GM20431 (cell line): ENCODE results near the gene EPDR1.

ENCODE experiments used
- in situ Hi-C: fragments of 300-500 bp; cut with MseI, MboI; formaldehyde crosslinking; loops from one replicate; pipeline ENCODE4 v1.15.0; 2020; ENCODE audit warnings: low sequenced_read_pairs; ENCODE audit not compliant: unreplicated experiment

EPDR1 gene

DNA sequence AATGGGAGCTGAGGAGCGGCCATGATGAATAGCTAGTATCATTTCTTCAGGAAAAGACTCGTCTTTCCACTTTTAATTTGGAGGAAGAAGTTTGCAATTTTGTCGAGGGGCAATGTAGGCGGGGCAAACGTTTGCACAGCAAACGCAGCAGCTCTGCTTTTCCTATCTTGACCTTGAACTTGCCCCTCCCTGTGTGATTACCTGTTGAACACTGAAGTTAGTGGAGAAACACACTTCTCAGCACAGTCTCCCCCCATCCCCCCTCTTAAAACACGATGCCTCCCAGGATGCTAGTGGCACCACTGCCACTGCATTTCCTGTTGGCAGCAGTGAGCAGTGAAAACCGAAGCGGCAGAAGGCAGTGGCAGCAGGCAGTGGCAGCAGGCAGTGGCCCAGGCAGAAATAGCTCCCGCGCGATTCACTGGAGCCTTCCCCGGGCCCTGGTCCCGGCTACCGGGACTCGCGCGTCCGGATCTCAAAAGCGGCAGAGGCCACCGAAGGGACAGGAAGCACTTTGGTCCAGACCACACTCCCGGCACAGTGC lies at the start of gene EPDR1:
Gene EPDR1, plus strand, starts transcription at position 336 of the 544 bp plus-strand sequence. CDS start 300 bp downstream, outside the sequence.
- in situ Hi-C loops: loop anchor here (25.0 kb wide), 2 partner anchors 192 to 417 kb away; no protein-coding TSS in a partner anchor

DNA sequence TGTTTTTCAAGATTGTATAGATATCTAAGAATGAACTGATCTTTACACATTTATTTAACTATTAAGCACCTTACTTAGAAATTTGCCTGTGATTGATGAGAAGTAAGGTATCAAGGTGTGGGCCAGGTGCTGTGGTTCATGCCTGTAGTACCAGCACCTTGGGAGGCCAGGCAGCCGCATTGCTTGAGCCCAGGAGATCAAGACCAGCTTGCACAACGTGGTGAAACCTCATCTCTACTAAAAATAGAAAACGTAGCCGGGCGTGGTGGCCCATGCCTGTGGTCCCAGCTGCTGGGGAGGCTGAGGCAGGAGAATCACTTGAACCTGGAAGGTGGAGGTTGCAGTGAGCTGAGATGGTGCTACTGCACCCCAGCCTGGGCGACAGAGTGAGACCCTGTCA lies 38.4 kb upstream of the EPDR1 start:
- in situ Hi-C loops: no loop called here

DNA sequence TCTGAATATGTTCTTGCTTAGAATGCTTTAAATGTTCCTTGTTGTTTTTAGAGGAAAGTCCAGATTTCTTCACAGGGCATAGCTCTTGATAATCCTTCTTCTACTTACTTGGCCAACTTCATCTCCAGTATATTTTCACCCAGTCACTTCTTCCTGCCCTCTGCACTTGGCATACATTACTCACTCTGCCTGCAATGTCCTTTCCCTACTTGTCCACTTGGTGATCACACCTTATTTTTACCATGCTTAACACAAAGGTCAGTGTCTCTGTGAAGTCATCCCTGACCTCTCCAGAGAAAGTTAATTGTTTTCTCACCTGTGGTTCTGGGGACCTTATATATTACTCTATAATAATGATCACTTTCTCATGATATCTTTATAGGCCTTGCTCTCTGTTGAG lies 27.1 kb upstream of the EPDR1 start:
- in situ Hi-C loops: no loop called here

- in situ Hi-C loops: no loop called here
Measured at GRCh38 chr7:37894671-37895070, 25.8 kb upstream of the EPDR1 start.

DNA sequence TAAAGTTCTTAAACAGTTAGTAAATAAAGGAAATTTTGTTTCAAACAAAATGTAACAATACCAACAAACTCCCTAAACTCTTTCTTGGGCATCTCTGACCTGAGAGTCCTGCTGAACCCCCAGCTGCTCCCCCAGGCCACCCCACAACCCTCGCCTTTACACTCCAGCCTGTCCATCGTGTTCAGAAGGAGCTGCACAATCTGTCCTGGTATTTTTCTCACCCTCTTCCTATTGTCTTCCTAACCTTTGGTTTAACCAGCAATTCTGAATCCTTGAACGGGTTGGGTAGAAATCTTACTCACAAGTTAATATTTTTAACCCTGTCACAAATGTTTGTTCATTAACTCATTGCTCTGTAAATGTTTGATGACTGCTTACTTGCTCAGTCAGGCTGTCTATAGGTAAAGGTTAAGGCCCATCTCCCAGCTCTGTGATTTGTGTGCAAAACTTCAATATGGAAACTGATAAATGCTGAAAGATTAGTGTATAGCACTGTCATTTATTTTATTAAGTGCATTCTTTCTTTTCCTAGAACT lies 20.7 kb upstream of the EPDR1 start:
- in situ Hi-C loops: loop anchor here (25.0 kb wide), 2 partner anchors 213 to 438 kb away; no protein-coding TSS in a partner anchor

DNA sequence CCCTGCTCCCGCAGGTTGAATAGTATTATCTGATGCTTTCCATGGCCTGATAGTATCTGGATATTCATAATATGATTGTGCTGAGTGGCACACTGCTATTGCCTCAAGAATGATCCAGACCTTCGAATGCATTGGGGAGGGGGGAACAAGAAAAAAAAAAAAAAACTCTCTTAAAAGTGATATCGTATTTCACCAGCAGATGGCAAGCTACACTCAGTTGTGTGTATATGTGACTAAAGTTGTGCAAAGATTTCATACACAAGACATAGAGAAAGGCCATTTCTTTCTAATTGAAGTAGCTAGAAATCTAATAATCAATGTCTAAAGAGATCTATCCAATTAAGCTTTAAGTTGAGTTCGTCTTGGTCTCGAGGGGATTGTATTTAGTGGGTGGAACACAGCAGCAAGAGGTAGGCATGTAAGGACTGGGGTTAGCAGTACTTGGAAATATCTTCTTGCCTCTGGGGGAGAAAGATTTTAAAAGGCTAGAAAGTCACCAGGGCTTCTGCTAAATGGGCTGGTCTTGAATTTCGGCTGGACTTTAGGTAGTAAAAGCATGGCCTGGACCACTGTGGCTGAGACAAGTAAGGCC lies 19.1 kb upstream of the EPDR1 start:
- in situ Hi-C loops: loop anchor here (25.0 kb wide), 2 partner anchors 211 to 436 kb away; no protein-coding TSS in a partner anchor

DNA sequence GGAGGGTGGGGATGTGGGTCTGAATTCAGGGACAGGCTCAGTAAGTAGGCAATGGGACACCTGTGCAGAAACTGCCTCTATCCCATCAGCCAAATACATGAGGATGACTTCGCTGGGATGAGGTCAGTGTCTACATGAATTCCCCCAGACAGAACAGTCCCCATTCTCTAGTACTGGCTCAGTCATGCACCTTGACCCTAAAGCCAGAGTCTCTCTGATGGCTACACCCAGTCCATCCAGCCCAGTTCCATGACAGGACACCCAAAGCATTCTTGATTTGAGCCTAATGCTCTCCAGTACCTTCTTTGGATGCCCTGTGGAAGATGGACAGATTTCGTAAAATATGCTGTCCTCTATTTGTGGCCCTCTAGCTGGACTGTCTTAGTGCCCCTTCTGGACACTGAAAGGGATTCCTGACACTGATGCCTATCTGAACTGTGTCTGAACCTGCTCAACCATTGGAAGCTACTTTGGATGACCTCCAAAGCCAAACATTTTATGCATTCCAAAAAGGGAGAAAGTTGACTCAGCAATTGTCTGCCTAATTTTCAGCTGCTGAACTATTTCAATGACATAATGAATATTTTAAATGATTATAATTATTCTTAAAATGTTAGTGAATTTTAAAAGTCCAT lies 18.4 kb upstream of the EPDR1 start:
- in situ Hi-C loops: loop anchor here (25.0 kb wide), 2 partner anchors 210 to 435 kb away; no protein-coding TSS in a partner anchor

DNA sequence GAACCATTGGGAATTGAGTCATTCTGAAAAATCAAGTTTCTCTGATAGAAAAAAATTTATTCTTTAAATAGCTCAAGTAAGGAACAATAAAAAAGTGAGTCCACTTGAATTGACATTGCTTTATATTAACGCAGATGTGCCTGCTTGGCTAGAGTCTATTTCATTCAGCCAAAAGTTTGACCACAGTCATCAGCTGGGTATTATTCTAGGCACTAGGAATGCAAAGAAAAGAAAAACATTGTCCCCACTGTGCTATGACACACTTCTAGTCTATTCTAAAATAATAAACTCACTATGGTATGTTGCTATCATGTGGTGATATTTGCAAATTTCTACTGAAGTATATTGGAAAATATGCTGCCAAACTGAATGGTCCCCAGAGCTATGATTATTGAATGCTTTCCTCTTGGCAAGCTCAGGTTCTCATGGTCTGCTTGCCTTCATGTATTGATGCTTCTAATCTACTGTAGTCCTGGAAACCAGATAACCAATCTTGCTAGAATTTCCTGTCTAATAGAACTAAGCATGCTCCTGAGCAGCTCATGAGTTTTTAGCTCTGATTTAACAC lies 12.1 kb upstream of the EPDR1 start:
- in situ Hi-C loops: loop anchor here (25.0 kb wide), 2 partner anchors 204 to 429 kb away; no protein-coding TSS in a partner anchor

- in situ Hi-C loops: loop anchor here (25.0 kb wide), 2 partner anchors 200 to 425 kb away; no protein-coding TSS in a partner anchor
Measured at GRCh38 chr7:37912756-37913155, 7.7 kb upstream of the EPDR1 start.

DNA sequence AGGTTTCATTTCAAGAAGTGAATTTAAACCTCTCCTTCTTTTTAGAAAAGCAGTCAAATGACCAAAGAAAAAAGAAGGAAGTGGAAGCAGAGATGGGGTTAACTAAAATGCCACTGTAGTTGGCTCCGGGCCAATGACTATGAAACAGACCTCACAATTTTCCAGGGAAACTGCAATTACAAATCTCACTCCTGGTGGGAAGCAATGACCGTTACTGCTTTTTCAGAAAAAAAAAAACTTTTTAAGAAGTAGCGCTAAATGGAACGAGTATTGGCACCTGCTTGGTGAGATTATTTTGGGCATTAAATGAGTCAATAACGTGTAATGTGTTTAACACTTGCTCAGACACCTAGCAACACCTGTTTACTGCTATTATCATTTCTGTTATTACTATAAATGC lies 5.0 kb upstream of the EPDR1 start:
- in situ Hi-C loops: loop anchor here (25.0 kb wide), 2 partner anchors 197 to 422 kb away; no protein-coding TSS in a partner anchor

DNA sequence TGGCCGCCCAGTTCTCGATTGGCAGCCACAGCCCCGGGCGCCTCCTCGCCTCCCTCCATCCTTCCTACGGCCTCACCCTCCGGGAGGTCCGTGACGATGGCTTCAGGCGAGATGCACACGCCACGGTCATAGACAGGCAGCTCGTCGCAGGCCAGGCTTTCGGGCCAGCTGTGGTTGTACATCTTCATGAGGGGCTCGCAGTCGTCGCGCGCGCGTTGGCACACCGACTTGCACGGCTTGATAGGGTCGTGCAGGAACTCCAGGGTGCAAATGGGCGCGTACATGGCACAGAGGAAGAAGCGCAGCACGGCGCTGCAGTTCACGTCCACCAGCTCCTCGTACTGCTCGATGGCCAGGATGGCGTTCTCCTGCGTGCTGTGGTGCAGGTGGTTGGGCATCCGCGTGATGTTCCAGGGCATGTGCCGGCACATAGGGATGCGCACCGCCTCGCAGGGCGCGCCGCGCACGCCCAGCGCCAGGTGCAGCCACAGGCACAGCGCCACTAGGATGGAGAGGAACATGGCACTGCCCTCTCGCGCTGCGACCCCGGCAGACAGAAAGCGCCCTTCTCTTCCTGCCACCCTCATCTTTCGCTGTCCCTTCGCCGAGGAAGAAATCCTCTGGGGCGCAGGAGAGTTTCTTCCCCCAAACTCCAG lies 4.3 kb upstream of the EPDR1 start:
- in situ Hi-C loops: loop anchor here (25.0 kb wide), 2 partner anchors 196 to 421 kb away; no protein-coding TSS in a partner anchor

- in situ Hi-C loops: loop anchor here (25.0 kb wide), 2 partner anchors 195 to 420 kb away; no protein-coding TSS in a partner anchor
Measured at GRCh38 chr7:37916673-37917660, 3.5 kb upstream of the EPDR1 start, which contains the start of gene SFRP4. SFRP4 (minus strand) TSS chr7:37916817; CDS start chr7:37916537, 280 bp downstream.

DNA sequence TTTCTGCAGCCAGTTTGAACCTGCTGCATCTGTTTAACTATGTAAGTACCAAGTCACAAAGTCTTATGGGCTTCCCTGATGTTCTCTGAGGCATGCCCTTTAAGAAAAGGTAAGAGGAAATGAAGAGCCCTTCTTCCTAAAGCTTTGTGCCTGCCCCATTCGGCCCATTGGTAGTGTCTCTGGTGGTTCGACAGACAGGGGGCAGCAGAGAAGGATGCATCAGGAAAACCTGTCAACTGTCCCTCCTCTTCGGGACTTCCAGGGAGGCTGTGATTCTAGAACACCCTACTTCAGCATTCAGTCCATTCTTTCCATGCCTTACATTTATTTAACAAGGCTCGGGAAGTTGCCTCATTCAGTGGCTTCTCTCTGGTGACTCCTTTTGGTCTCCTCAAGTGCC lies 1.9 kb upstream of the EPDR1 start:
- in situ Hi-C loops: loop anchor here (25.0 kb wide), 2 partner anchors 194 to 419 kb away; no protein-coding TSS in a partner anchor

DNA sequence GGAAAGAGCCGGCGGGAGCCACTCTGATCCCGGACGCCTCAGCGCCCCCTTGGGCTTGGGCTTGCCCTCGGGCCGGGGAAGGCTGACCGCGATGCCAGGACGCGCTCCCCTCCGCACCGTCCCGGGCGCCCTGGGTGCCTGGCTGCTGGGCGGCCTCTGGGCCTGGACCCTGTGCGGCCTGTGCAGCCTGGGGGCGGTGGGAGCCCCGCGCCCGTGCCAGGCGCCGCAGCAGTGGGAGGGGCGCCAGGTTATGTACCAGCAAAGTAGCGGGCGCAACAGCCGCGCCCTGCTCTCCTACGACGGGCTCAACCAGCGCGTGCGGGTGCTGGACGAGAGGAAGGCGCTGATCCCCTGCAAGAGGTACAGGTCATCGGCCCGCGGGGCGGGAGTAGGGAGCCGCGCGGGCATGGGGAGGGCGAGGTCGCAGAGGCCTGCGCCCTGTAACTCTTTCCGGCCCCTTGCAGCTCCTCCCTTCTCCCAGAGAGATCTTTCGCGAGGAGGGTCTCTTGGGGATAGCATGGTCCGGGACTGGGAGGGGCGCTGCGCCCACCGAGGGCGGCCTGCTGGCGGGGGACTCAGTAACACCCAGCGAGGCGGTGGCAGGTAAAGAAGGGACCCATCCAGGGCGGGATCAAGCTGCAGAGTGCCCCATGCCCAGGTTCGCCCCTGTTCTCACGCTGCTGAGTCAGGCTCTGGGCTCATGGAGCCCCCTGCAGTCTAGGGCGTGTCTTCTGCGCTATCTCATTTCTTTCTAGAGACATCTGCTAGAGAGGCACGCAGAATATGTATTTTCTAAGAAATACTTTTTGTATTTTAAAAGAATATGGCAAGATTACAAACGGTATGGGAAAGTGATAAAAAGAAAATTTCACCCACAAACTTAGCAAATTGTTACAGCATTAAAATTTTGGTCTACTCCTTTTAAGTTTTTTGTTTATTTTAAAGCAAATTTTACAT lies 687 bp downstream of the EPDR1 start:
- in situ Hi-C loops: loop anchor here (25.0 kb wide), 2 partner anchors 191 to 416 kb away; no protein-coding TSS in a partner anchor

GRCh38 chr7:37921876-37922275 lies 1.4 kb downstream of the EPDR1 start:
- in situ Hi-C loops: loop anchor here (25.0 kb wide), 2 partner anchors 190 to 415 kb away; no protein-coding TSS in a partner anchor

DNA sequence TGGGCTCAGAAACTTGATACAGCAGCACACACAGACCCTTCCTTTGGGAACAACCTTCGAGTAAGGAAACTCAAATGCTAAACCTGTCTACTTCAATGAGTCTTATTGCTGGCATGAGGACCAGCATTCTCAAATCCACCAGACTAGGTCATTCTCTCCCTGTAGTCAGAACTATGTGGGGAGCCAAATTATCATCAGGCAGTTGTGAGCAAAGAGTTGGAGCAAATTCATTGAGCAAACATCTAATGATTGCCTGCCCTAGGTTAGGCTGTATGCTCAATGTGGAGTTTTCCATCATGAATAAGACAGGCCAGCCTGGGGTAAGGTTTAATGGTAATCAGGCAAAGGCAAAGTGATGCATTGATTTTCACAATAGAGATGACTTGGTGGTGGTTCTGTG lies 3.6 kb downstream of the EPDR1 start:
- in situ Hi-C loops: loop anchor here (25.0 kb wide), 2 partner anchors 188 to 413 kb away; no protein-coding TSS in a partner anchor

- in situ Hi-C loops: loop anchor here (25.0 kb wide), 2 partner anchors 188 to 413 kb away; no protein-coding TSS in a partner anchor
Measured at GRCh38 chr7:37924491-37925041, 4.1 kb downstream of the EPDR1 start.
